ENCODE results near the gene FHIT. TPM values are rescaled to one million over a fixed set of nuclear protein-coding genes. Genes with fewer than 3 reads are reported as not detected.

Gene FHIT
- total RNA-seq, 1 experiment from 2014 or later: 3.6 TPM

DNA sequence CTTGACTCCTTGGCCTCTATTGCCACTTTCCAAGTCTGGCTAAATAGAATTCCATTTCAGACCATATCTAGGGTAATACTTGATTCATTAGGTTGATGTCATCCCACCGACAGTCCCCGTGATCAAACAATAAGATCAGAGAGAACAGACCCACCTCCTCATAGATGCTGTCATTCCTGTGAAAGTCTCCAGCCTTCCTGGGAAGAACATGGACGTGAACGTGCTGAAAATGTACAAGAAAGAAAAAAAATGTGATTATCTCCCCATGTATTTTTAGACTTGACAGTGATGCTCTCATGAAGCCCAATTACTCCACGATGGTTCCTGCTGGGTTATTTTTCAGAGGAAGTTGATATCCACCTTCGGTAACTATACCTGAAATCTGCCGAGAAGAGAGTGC is 1329.1 kb downstream of the FHIT start:
- DNase-seq (no peak), ATAC-seq (no peak)
- Histone ChIP-seq H3K4me2 (ENCODE audit: low read length) (no peak overlapping the region), H3F3A (ENCODE audit: low read length, unreplicated experiment) (no peaks in the 10 kb centered on the region), H3K27ac (ENCODE audit: low read length) (no peak overlapping the region), H3K9me3 (ENCODE audit: low read length) (no peaks in the 10 kb centered on the region), H2AFZ (ENCODE audit: low read length) (no peak overlapping the region), H3K4me1 (ENCODE audit: insufficient read depth, low read length) (no peaks in the 10 kb centered on the region), H3K9me2 (replicated peaks; ENCODE audit: low read length) (no peaks in the 10 kb centered on the region), H3K27me3 (ENCODE audit: low read length) (peaks cover 39% of the 10 kb centered on the region), H3K4me3 (ENCODE audit: low read length) (no peak overlapping the region), H3K9ac (ENCODE audit: low read length) (no peak overlapping the region), H3K36me3 (ENCODE audit: low read depth, low read length) (no peaks in the 10 kb centered on the region), H3K79me2 (ENCODE audit: low read length) (no peaks in the 10 kb centered on the region), H4K20me1 (ENCODE audit: low read length) (no peaks in the 10 kb centered on the region)
- ChIA-PET CTCF (no interaction called here), POLR2A (ENCODE audit: unreplicated experiment) (no interaction called here)
- intact Hi-C loops (cut with micrococcal nuclease): no loop called here
- BruUV-seq (replicated peaks): no TSS peak
- TF ChIP-seq, protein P1, sequence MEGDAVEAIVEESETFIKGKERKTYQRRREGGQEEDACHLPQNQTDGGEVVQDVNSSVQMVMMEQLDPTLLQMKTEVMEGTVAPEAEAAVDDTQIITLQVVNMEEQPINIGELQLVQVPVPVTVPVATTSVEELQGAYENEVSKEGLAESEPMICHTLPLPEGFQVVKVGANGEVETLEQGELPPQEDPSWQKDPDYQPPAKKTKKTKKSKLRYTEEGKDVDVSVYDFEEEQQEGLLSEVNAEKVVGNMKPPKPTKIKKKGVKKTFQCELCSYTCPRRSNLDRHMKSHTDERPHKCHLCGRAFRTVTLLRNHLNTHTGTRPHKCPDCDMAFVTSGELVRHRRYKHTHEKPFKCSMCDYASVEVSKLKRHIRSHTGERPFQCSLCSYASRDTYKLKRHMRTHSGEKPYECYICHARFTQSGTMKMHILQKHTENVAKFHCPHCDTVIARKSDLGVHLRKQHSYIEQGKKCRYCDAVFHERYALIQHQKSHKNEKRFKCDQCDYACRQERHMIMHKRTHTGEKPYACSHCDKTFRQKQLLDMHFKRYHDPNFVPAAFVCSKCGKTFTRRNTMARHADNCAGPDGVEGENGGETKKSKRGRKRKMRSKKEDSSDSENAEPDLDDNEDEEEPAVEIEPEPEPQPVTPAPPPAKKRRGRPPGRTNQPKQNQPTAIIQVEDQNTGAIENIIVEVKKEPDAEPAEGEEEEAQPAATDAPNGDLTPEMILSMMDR (conservative IDR thresholded peaks at IDR 0.05; ENCODE audit: low read depth, low read length): no peak
- TF ChIP-seq EZH2phosphoT487 (IDR thresholded peaks at IDR 0.05; ENCODE audit: borderline replicate concordance, low read length) (no peak), EZH2 (IDR thresholded peaks at IDR 0.05; ENCODE audit: low read length, unreplicated experiment) (no peak)

DNA sequence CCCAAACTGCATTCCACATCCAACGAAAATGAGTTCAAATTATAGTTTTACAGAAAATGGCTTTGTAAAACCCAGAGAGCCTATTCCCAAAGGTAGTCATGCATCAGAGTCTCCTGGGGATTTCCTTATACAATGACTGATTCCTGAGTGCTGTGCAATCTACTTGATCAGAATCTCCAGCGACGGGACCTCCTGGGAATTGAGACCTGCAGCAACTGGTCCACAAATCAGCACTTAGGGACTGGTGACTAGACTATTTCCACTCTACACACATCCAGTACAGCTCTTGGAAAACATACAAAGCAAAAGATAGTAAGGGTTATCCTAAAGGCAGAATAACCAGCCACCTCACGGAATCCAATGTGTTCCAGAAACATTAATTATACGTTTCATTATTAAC is 1330.4 kb downstream of the FHIT start:
- Histone ChIP-seq H3K4me2 (ENCODE audit: low read length) (no peak overlapping the region), H3K4me3 (ENCODE audit: low read length) (no peak overlapping the region), H3K9ac (ENCODE audit: low read length) (no peak overlapping the region), H2AFZ (ENCODE audit: low read length) (no peak overlapping the region), H3K9me3 (ENCODE audit: low read length) (no peaks in the 10 kb centered on the region), H3K4me1 (ENCODE audit: insufficient read depth, low read length) (no peaks in the 10 kb centered on the region), H3K27me3 (ENCODE audit: low read length) (peaks cover 26% of the 10 kb centered on the region), H3K9me2 (replicated peaks; ENCODE audit: low read length) (no peaks in the 10 kb centered on the region), H3K36me3 (ENCODE audit: low read depth, low read length) (no peaks in the 10 kb centered on the region), H3F3A (ENCODE audit: low read length, unreplicated experiment) (no peaks in the 10 kb centered on the region), H3K27ac (ENCODE audit: low read length) (no peak overlapping the region), H4K20me1 (ENCODE audit: low read length) (no peaks in the 10 kb centered on the region), H3K79me2 (ENCODE audit: low read length) (no peaks in the 10 kb centered on the region)
- TF ChIP-seq EZH2phosphoT487 (IDR thresholded peaks at IDR 0.05; ENCODE audit: borderline replicate concordance, low read length): no peak
- TF ChIP-seq EZH2 (IDR thresholded peaks at IDR 0.05; ENCODE audit: low read length, unreplicated experiment): no peak
- TF ChIP-seq, protein P1 (conservative IDR thresholded peaks at IDR 0.05; ENCODE audit: low read depth, low read length): no peak
- ChIA-PET CTCF (no interaction called here), POLR2A (ENCODE audit: unreplicated experiment) (no interaction called here)
- BruUV-seq (replicated peaks): no TSS peak
- intact Hi-C loops (cut with micrococcal nuclease): no loop called here
- no peak for ATAC-seq
- DNase-seq: no peak

DNA sequence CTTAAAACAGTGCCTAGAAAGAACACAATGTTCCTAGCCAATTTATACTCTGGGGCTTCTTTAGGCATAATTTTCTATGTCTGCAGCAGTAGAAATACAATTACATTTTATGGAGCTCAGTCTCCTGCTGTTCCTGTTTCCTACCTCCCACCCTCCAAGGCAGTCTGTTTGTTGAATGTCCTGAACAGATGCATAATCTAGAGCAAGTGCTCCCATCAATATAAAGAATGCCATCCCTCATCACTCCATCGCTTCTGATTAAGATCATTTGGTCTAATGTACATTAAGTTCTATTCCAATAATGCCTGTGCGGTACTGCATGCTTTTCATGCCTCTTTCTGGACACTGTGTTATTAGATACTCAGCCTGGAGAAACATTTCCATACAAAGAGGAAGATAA is 1331.7 kb downstream of the FHIT start:
- H3K36me3 ChIP-seq (ENCODE audit: low read depth, low read length): no peaks in the 10 kb centered on the region
- no peak overlapping the region for H3K9ac ChIP-seq (ENCODE audit: low read length)
- no peak overlapping the region for H3K27ac ChIP-seq (ENCODE audit: low read length)
- H3K4me3 ChIP-seq (ENCODE audit: low read length): no peak overlapping the region
- ChIA-PET CTCF (no interaction called here), POLR2A (ENCODE audit: unreplicated experiment) (no interaction called here)
- no TSS peak for BruUV-seq (replicated peaks)
- DNase-seq (no peak), ATAC-seq (no peak)
- no peaks in the 10 kb centered on the region for H3K9me3 ChIP-seq (ENCODE audit: low read length)
- H3F3A ChIP-seq (ENCODE audit: low read length, unreplicated experiment): no peaks in the 10 kb centered on the region
- no peaks in the 10 kb centered on the region for H4K20me1 ChIP-seq (ENCODE audit: low read length)
- intact Hi-C loops (cut with micrococcal nuclease): no loop called here
- H3K4me2 ChIP-seq (ENCODE audit: low read length): no peak overlapping the region
- no peaks in the 10 kb centered on the region for H3K4me1 ChIP-seq (ENCODE audit: insufficient read depth, low read length)
- peaks cover 14% of the 10 kb centered on the region; the same call in 1 of the 2 replicates for H3K27me3 ChIP-seq (ENCODE audit: low read length)
- TF ChIP-seq, protein P1 (conservative IDR thresholded peaks at IDR 0.05; ENCODE audit: low read depth, low read length): no peak
- TF ChIP-seq EZH2 (IDR thresholded peaks at IDR 0.05; ENCODE audit: low read length, unreplicated experiment) (no peak), EZH2phosphoT487 (IDR thresholded peaks at IDR 0.05; ENCODE audit: borderline replicate concordance, low read length) (no peak)
- H3K9me2 ChIP-seq (replicated peaks; ENCODE audit: low read length): no peaks in the 10 kb centered on the region
- H2AFZ ChIP-seq (ENCODE audit: low read length): no peak overlapping the region
- no peaks in the 10 kb centered on the region for H3K79me2 ChIP-seq (ENCODE audit: low read length)

Measured in PC-3 (cell line).